ENCODE measurements around the gene CRYGN.

The CRYGN gene

GRCh38 chr7:151405056-151405455 lies 34.9 kb downstream of the CRYGN start:
- no peak for DNase-seq

DNA sequence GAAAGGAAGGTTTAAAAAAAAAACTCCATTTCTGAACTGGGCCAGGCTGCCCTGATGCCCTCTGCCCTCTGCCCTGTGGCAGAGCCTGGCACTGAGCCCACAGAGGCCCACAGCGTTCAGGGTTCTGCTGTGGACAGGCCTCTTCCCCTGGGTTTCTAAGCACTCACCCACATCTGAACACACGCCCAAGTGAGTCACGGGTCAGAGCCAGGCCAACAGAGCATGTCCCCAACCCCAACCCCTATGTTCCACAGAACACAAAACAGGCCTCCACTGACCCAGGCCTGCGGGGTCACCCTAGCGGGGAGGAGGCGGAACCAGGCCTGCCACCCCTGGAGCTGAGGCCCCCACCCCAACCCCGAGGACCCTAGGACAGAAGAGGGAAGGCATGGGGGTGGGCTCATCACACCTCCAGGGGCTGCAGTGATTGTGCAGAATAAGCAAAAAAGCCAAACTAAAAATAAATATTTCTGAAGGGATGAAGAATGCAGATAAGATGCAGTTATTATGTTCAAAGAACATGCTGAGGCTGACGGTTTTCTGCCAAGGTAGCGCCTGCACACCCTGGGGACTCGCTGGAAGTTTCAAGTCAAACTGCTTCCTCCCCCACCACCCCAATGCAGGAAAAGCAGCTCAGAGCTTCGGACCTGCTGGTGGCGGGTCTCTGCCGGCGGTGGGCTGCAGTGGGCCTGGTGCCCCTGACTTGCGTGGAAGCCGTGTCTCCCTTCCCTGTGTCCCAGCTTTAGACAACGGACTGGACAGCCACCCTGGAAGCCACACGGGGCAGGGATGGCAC lies 35.5 kb downstream of the CRYGN start:
- DNase-seq, result no peak

DNA sequence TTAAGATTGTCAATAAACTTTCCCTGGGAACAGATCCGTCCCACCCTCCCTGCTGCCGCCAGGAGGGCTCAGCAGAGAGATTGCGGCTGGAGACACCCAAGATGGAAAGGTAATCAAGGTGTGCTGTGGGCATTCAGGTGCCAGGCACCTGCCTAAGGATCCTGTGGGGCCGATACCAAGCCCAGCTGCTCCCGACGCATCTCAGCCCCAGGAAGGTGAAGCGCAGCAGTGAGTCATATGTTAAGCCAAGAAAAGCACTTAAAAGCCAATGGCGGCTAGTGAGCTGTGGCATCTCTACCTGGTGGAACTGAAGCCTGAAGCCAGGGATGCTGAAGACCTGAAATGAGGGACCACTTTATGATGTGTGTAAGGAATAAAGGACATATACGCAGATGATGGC lies 36.2 kb downstream of the CRYGN start:
- DNase-seq, result no peak

- DNase-seq, result no peak
Observed at GRCh38 chr7:151402029-151402835, 37.7 kb downstream of the CRYGN start.

DNA sequence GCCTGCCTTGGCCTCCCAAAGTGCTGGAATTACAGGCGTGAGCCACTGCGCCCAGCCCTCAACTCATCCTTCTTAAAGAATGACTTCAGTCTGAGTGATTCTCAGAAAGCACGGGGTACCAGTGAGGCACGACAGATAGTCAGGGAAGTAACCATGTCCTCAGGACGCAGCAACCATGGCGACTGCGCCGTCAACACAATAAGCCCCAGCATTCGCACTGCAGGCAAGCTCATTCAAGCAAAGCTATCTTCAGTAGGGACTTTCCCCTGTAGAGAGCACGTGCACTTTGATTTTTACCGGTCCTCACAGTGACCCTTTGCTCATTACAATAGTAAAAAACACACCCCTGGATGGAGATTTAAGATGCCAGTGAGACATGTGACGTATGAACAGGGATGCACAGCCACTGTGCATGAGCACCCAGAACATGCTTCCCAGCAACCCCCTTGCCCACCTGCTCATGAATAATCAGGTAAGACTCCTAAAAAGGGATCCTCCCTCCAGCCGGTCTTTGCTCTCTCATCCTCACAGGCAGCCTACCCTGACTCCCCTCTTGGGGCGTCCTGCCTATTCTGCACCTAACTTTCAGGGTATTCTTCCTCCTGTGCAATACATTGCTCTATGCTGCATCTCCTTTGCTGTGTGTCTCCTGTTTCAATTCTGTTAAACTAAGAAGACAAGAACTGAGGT lies 39.2 kb downstream of the CRYGN start:
- DNase-seq, result no peak

GRCh38 chr7:151399906-151400305 lies 40.0 kb downstream of the CRYGN start:
- DNase-seq, result no peak

DNA sequence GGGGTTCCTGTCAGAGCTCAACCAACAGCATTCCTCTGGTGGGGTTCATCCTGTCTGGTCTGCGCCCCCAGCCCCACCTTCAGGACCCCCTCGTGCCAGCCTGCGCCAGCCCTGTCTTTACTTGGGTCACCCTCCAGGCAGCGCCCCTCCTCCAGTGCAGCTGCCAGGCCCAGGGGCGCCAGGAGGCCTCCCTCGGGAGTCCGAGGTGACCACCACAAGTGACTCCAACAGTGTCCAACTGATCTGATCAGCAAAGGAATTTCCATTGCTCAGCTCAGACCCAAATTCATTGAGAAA lies 40.7 kb downstream of the CRYGN start:
- DNase-seq, result no peak

DNA sequence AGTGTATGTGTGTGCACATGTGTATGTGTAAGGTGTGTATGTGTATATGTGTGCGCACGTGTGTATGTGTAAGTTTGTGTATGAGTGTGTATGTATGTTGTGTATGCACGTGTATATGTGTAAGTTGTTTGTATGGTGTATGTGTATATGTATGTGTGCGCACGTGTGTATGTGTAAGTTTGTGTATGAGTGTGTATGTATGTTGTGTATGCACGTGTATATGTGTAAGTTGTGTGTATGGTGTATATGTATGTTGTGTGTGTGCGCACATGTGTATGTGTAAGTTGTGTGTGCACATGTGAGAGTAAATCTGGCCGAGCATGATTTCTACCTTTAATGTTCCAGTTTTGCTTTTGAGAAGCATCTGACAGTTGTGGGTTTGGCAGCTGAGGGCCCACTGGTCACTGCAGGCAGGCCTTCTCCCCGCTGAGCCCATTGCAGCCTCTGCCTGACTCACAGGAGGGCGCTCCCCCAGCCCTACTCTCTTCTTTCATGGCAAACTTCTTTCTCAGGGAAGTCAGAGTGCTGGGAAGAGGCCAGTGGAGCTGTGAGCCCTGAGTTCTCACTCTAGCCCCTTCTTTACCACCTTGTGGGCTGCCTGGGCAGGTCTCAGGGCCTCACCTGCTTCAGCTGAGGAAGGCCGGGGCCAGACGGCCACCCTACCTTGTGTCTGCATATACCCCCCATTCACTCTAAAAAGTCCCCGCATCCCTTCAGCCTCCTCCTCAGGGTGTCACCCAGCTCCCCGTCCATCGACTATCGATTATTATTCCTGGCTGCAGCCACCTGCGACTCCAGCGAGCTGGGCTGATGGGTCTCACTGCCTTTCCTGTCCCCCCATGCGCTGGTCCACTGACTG lies 41.3 kb downstream of the CRYGN start:
- DNase-seq, result no peak

DNA sequence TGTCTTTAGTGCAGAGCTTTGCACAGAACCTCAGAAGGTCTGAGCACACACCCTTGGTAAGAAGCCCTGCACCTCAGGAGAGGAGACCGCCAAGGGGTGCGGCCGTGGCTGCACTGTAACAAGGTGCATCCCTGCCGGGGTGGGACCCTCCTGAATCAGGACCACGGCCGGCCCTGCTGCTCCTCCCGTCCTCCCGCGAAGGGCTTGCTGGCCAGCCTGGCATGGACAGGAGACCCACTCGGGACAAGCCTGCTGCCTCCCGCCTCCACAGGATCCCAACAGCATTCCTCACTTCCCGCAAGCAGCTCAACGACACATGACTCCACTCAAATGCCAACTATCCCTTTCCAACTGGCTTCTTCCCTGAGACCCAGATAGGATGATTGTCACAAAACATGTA lies 42.9 kb downstream of the CRYGN start:
- no peak for DNase-seq

DNA sequence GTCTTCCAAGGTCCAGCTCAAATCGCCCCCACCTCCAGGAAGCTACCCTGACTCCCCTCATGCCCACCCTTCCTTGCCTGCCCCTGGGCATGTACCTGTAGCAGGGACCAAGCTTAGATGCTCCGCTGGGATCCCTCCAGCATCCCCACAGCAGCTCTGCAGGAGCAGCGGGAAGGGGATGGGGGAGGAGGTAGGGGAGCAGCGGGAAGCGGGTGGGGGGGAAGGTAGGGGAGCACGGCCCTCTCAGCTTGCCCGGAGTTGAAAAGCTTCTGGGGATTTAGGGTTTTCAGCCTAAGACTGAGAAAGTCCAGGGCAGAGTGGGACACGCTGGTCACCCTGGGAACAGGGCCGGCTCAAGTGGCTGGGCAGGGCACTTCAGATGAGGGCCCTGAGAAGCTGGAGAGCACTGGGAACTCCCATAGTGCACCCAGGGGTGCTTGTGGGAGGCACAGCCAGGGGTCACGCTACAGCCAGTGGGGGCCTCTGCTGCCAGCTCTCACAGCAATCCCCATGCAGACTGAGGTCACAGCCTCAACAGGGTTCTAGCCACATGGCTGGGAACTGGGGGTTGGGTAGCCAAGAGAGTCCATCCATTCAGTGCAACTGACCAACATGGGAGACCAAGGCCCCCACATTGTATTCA lies 43.5 kb downstream of the CRYGN start:
- DNase-seq, result no peak

GRCh38 chr7:151395036-151395367 lies 44.9 kb downstream of the CRYGN start:
- DNase-seq, result no peak

DNA sequence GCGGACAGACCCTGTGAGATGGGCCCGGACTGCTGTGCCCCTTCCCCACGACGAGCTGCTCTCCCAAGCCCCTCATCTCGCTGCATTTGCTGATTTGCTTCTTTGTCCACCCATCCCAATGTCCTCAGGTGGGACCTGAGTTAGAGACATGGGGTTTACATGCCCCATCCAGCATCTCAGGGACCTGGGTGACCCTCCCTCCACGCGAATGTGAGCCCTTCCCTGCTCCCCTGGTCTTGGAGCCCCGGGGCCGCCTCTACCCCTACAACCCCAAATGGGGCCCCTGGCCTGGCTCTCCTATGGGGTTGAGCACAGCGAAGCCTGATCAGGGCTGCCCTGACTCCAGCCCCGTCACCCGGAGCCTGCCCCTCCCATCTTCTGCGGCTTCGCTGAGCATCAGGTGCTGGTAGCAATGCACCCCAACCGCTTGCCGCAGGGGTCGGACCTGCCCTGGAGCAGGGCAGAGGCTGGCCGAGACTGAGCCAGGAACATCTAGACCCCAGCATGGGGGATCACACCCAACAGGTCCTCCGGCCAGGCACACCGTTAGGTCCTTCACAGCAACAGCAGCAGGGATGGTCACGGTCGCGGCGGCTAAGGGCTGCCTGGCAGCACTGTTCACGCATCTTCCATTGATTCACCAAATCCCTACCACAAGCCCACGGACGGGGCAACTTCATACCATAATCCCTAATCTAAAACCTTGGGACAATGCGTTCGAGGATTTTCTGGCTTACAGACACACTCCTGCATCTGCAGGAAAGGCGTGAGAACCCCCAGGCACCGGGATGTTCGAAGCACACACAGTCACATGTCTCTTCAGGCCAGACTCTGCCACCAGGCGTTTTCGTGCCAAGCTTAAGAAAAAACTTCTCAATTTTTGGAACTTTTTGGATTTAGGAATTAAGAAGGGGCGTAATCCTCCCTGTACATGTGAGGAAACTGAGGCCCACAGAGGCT lies 45.6 kb downstream of the CRYGN start:
- DNase-seq, result no peak

GRCh38 chr7:151393031-151393977 lies 46.6 kb downstream of the CRYGN start:
- no peak for DNase-seq

DNA sequence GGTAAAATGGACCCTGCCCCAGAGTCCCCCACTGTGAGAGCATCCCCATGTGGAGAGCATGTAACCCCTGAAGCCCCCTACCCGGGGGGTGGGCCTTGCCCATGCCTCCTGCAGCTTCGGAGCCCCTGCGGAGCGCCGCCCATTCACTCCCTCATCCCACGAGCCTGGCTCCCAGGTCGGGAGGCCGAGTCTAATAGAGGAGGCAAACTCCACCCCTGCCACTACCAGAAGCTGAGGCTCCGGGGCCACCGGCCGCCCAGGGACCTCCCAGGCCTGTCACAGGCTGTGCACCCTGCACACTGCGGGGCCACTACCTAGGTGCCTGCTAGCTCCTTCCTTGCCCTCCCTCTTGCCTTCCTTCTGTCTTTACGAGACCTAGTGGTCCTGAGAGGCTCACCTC lies 47.5 kb downstream of the CRYGN start:
- no peak for DNase-seq

GRCh38 chr7:151392002-151392401 lies 47.9 kb downstream of the CRYGN start:
- DNase-seq, result no peak

GRCh38 chr7:151391358-151391730 lies 48.6 kb downstream of the CRYGN start:
- DNase-seq, result no peak

DNA sequence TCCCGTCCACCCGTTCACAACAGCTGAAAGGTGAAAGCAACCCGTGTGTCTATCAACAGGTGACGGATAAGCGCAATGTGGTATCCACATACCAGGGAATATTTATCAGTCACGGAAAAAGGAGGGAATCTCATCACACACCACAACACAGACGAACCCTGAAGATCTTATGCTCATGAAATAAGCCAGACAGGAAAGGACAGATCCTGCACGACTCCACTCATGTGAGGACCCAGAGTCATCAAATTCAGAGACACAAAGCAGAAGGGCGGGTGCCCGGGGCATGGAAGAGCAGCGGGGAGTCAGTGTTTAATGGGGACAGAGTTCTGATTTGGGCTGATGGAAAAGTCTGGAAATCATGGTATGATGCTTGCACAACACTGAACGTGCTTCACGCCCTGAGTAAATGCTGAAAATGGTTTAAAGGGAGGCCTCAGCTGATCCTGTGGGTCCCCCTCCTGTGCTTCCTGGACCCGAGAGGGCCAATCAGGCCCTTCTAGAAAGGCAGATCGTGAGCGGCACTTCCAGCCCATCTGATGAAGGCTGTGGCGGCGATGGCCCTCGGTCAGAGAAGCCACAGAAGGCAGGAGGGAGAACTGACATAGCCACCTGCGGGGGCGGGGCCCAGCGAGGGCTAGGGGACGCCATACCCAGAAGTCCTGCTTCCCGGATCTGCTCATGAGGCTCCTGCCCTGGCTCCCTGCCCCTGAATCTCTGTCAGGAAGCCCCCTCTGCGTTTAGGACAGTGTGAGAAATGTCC lies 49.2 kb downstream of the CRYGN start:
- no peak for DNase-seq

DNA sequence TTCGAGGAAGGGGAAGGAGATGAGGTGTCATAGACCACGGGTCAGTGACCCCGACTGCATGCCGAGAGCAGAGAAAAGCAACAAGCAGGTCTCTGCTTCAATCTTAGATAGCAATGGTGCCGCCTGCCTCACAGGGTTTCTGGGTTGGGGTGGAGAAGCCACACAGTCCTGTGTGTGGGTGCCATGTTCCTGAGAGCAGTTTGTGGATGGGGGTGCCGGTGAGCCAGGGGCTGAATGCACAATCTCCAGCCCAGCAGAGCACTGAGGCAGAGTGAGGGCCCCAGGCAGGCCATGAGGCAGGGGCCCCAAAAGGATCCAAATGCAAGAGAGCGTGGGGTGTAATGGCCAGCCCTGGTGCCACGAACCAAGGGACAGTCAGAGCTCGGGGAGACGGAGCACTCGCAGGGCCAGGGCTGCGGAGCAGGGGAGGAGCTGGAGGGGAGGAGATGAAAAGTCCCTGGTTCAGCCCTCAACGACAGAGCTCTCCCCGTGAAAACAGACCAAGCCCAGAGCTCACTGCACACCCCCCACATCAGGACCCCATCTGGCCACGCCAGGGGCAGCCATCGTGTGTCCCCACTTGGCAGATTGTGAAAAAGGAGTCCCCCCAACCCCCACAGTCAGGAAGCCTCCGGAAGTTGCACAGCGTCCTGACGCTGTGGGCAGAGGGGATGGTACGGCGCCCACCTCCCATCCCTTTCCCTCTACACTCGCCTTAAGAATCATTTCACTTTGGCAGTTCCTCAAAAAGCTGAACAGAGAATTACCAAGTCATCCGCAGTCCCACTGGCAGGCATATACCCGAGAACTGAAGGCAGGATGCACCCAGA lies 50.0 kb downstream of the CRYGN start:
- DNase-seq, result no peak

Measured in hematopoietic multipotent progenitor cell treated with erythropoietin and hydrocortisone succinate and interleukin-3 and kit ligand, for 8 days (in vitro differentiated cells).